Gastrocnemius medialis (tissue), 4 donors: Measurements from ENCODE around the gene BTRC.

Source experiments
- CTCF ChIP-seq, 5 experiments: fragments of 450-650 bp in 3 of 5; fragments of 200-600 bp in 2 of 5; sonication (generic) in 2 of 5; IDR thresholded peaks in 4 of 5; conservative IDR thresholded peaks in 1 of 5; 1 replicate in 4 of 5; 2 replicates in 1 of 5; pipeline ENCODE4 v1.5.1; 2016 to 2019; ENCODE audit warnings: antibody characterized with exemption in 5 of 5, mild to moderate bottlenecking in 3 of 5, moderate library complexity in 3 of 5
- POLR2A ChIP-seq, 2 donors: fragments of 450-650 bp; IDR thresholded peaks; one replicate each; pipeline ENCODE4 v1.6.1; 2017; ENCODE audit warnings: antibody characterized with exemption in 2 of 2, mild to moderate bottlenecking in 2 of 2, moderate library complexity in 2 of 2

- TF ChIP-seq CTCF (IDR thresholded peaks at IDR 0.05 in 4 of 5, conservative IDR thresholded peaks at IDR 0.05 in 1 of 5) (peak; percentile 68 to 87 (median 80)), POLR2A (IDR thresholded peaks at IDR 0.05) (no peak)
Observed at GRCh38 chr10:101602761-101603398, 248.9 kb downstream of the BTRC start.
